Measurements from ENCODE around the gene SHISAL1.

Gene SHISAL1

DNA sequence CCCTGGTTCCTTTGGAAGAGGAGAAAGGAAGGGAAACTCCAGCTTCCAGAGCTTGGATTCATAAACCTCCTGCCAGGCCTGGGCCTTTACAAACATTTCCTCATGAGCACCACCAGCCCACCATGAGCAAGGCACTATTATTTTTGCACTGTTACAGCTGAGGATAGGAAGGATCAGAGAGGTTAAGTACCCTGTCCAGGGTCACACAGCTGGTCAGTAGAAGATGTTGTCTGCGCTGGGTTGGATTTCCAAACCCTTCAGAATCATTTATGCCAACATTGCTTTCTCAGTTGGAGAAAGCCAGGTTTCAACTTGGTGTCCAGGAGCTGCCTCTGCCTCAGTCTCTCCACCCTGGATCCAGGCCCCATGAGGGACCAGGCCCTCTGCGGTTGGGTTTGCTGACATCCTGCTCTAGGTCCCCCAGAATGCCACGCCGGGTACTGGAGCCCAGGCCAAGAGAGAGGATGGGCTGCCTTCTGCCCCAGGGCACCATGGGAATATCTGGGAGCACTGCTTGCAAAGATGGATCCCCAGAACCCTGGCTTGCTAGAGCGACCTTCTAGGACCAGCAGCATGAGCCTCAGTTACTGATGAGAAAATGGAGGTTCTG, 29.7 kb upstream of the SHISAL1 start:
- H3K4me1 ChIP-seq (ENCODE audit: insufficient read depth, low read length) = no peaks in the 10 kb centered on the region
- H4K20me1 ChIP-seq (ENCODE audit: insufficient read depth, low read length) = no peaks in the 10 kb centered on the region; the same call in 1 of the 2 replicates
- H3K36me3 ChIP-seq (ENCODE audit: insufficient read depth, low read length) = no peaks in the 10 kb centered on the region
- no peak overlapping the region for H3K4me3 ChIP-seq (ENCODE audit: low read depth in 1 of 2, low read length in 2 of 2)
- H3K79me2 ChIP-seq (ENCODE audit: insufficient read depth, low read length) = no peaks in the 10 kb centered on the region
- no peak overlapping the region for H2AFZ ChIP-seq (ENCODE audit: low read depth, low read length)
- TF ChIP-seq, protein P1, sequence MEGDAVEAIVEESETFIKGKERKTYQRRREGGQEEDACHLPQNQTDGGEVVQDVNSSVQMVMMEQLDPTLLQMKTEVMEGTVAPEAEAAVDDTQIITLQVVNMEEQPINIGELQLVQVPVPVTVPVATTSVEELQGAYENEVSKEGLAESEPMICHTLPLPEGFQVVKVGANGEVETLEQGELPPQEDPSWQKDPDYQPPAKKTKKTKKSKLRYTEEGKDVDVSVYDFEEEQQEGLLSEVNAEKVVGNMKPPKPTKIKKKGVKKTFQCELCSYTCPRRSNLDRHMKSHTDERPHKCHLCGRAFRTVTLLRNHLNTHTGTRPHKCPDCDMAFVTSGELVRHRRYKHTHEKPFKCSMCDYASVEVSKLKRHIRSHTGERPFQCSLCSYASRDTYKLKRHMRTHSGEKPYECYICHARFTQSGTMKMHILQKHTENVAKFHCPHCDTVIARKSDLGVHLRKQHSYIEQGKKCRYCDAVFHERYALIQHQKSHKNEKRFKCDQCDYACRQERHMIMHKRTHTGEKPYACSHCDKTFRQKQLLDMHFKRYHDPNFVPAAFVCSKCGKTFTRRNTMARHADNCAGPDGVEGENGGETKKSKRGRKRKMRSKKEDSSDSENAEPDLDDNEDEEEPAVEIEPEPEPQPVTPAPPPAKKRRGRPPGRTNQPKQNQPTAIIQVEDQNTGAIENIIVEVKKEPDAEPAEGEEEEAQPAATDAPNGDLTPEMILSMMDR (IDR thresholded peaks at IDR 0.05; ENCODE audit: borderline replicate concordance, extremely low read depth, low read length, poor library complexity, severe bottlenecking) = no peak
- no peak for TF ChIP-seq EZH2 (IDR thresholded peaks at IDR 0.05; ENCODE audit: borderline replicate concordance, low read depth, low read length, severe bottlenecking)
- H3K9ac ChIP-seq (ENCODE audit: low read depth, low read length) = no peak overlapping the region
- peaks cover 2% of the 10 kb centered on the region for H3K27me3 ChIP-seq (ENCODE audit: insufficient read depth, low read length, poor library complexity)
- DNase-seq (no peak), ATAC-seq (ENCODE audit: insufficient read depth, low read depth) (no peak)
- no peak overlapping the region for H3K4me2 ChIP-seq (ENCODE audit: insufficient read depth, low read length)
- H3K9me3 ChIP-seq (ENCODE audit: insufficient read depth, low read length, severe bottlenecking) = no peaks in the 10 kb centered on the region
- no peak overlapping the region for H3K27ac ChIP-seq (ENCODE audit: low read length)

DNA sequence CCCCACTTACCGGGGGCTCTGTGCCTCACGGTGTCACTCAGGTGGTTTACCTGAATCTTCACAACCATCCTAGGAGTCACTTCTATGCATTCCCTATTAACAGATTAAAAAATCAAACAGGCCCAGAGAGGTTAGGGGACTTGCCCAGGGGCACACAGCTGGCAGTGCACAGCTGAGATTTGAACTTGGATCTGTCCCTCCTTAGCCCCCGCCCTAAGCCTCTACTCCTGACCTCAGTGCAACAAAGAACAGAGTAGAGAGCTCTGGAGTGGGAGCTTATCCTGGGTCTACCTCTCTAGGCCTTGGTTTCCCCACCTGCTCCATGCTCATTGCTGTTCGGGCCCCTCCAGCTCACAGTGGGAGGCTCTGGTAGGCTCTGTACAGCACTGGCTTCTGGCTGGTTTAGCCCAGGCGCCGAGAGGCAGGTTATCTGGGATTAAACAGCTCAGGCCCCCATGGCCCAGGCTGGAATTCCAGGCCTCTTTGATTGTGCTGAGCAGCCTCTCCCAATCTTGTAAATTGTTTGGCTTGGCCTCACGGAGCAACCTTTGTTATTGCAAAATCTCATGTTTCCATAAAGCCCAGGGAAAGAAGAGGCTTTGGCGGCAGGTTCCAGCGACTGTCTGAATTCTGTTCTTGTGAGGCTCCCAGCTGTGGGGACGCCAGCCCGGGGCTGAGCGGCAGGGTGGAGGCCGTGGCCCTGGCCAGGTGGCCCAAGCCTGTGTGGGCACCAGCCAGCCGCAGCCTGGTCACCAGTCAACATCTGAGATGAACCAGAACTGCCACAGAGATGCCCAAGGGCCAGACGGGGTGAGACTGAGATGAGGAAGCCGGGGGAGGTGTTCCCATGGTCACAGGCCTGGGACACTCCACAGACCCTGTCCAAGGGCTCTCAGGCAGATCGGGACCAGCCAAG, 28.9 kb upstream of the SHISAL1 start:
- H4K20me1 ChIP-seq (ENCODE audit: insufficient read depth, low read length) = no peaks in the 10 kb centered on the region; the same call in 1 of the 2 replicates
- H3K9ac ChIP-seq (ENCODE audit: low read depth, low read length) = no peak overlapping the region
- H3K4me3 ChIP-seq (ENCODE audit: low read depth in 1 of 2, low read length in 2 of 2) = no peak overlapping the region
- no peak overlapping the region for H2AFZ ChIP-seq (ENCODE audit: low read depth, low read length)
- H3K9me3 ChIP-seq (ENCODE audit: insufficient read depth, low read length, severe bottlenecking) = no peaks in the 10 kb centered on the region
- H3K36me3 ChIP-seq (ENCODE audit: insufficient read depth, low read length) = no peaks in the 10 kb centered on the region
- no peak overlapping the region for H3K27ac ChIP-seq (ENCODE audit: low read length)
- H3K27me3 ChIP-seq (ENCODE audit: insufficient read depth, low read length, poor library complexity) = peaks cover 2% of the 10 kb centered on the region
- ATAC-seq (ENCODE audit: insufficient read depth, low read depth) (no peak), DNase-seq (no peak)
- H3K4me1 ChIP-seq (ENCODE audit: insufficient read depth, low read length) = no peaks in the 10 kb centered on the region
- TF ChIP-seq, protein P1 (IDR thresholded peaks at IDR 0.05; ENCODE audit: borderline replicate concordance, extremely low read depth, low read length, poor library complexity, severe bottlenecking) = no peak
- TF ChIP-seq EZH2 (IDR thresholded peaks at IDR 0.05; ENCODE audit: borderline replicate concordance, low read depth, low read length, severe bottlenecking) = no peak
- no peaks in the 10 kb centered on the region for H3K79me2 ChIP-seq (ENCODE audit: insufficient read depth, low read length)
- no peak overlapping the region for H3K4me2 ChIP-seq (ENCODE audit: insufficient read depth, low read length)

DNA sequence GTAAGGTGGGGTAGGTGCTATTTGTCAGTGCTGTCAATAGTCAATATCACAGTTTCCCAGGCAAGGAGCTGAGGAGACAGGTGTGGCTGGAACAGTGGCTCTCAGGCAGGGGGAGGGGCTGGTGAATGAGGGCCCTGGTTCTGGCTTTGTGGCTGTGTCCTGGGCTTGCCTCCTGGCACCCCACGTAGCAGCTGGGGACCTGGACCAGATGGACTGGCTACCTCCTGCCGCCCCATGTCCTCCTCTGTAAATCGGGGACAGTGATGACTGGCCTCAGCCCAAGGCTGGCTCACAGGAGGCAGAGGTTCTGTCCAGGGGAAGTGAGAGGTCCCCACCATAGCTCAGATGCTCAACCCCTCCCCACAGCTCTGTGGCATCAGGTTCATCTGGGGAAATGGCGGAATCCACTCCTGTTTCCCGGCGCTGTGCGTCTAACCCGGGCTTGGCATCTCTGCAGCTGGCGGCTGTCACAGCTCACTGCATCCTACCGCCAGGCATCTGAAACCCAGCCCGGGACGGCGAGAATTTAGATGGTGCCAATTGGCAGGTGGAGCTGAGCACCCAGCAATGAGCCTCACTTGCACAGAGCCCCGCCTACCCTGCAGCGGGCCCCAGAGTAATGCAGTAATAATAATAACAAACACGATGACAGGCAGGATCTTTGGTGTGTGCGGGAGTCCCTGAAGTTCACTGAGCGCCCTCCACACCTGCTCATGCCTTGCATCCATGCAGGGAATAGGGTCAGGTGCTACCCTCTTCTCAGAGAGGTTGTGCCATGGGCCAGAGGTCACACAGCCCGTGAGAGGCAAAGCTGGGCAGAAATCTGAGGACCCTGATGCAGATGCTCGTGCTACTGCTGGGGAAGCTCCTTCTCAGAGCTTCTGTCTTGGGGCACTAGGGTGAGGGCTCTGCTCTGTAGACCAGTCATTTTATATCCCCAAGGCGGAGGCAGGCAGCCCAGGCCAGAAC, 27.8 kb upstream of the SHISAL1 start:
- peaks cover 2% of the 10 kb centered on the region for H3K27me3 ChIP-seq (ENCODE audit: insufficient read depth, low read length, poor library complexity)
- no peak for TF ChIP-seq EZH2 (IDR thresholded peaks at IDR 0.05; ENCODE audit: borderline replicate concordance, low read depth, low read length, severe bottlenecking)
- TF ChIP-seq, protein P1 (IDR thresholded peaks at IDR 0.05; ENCODE audit: borderline replicate concordance, extremely low read depth, low read length, poor library complexity, severe bottlenecking) = no peak
- H3K4me2 ChIP-seq (ENCODE audit: insufficient read depth, low read length) = no peak overlapping the region
- no peak overlapping the region for H2AFZ ChIP-seq (ENCODE audit: low read depth, low read length)
- no peak overlapping the region for H3K4me3 ChIP-seq (ENCODE audit: low read depth in 1 of 2, low read length in 2 of 2)
- no peak overlapping the region for H3K9ac ChIP-seq (ENCODE audit: low read depth, low read length)
- no peaks in the 10 kb centered on the region for H3K9me3 ChIP-seq (ENCODE audit: insufficient read depth, low read length, severe bottlenecking)
- DNase-seq (no peak), ATAC-seq (ENCODE audit: insufficient read depth, low read depth) (no peak)
- H3K4me1 ChIP-seq (ENCODE audit: insufficient read depth, low read length) = no peaks in the 10 kb centered on the region
- no peaks in the 10 kb centered on the region for H3K36me3 ChIP-seq (ENCODE audit: insufficient read depth, low read length)
- H4K20me1 ChIP-seq (ENCODE audit: insufficient read depth, low read length) = peaks cover 9% of the 10 kb centered on the region; the same call in 1 of the 2 replicates
- H3K27ac ChIP-seq (ENCODE audit: low read length) = no peak overlapping the region
- no peaks in the 10 kb centered on the region for H3K79me2 ChIP-seq (ENCODE audit: insufficient read depth, low read length)
